Stomach smooth muscle (tissue), 2 donors: Measurements from ENCODE around the gene MARCHF9.

Experiments
- H3K27ac ChIP-seq: one replicate; pipeline ENCODE4 v1.7.0; 2013; ENCODE audit warnings: mild to moderate bottlenecking, low read length, inconsistent platforms
- H3K27me3 ChIP-seq, 2 donors: one replicate each; pipeline ENCODE4 v1.7.0; 2013; ENCODE audit warnings: low read length in 2 of 2; ENCODE audit not compliant: insufficient read depth in 2 of 2, control insufficient read depth in 1 of 2
- H3K36me3 ChIP-seq, 2 donors: one replicate each; pipeline ENCODE4 v1.7.0; 2013; ENCODE audit warnings: low read length in 2 of 2; ENCODE audit not compliant: control insufficient read depth in 2 of 2, insufficient read depth in 2 of 2
- H3K4me1 ChIP-seq: one replicate; pipeline ENCODE4 v1.7.0; 2013; ENCODE audit warnings: low read length; ENCODE audit not compliant: control insufficient read depth, insufficient read depth
- H3K4me3 ChIP-seq, 2 donors: one replicate each; pipeline ENCODE4 v1.7.0; 2013; ENCODE audit warnings: low read length in 2 of 2
- H3K9ac ChIP-seq, 2 donors: one replicate each; pipeline ENCODE4 v1.7.0; 2013; ENCODE audit warnings: low read length in 2 of 2, mild to moderate bottlenecking in 1 of 2
- H3K9me3 ChIP-seq, 2 donors: one replicate each; pipeline ENCODE4 v1.7.0; 2013; ENCODE audit warnings: low read length in 2 of 2; ENCODE audit not compliant: control insufficient read depth in 2 of 2
- donor health status: healthy.
- donor health status: Pancreatic carcinoma.

MARCHF9 gene

DNA sequence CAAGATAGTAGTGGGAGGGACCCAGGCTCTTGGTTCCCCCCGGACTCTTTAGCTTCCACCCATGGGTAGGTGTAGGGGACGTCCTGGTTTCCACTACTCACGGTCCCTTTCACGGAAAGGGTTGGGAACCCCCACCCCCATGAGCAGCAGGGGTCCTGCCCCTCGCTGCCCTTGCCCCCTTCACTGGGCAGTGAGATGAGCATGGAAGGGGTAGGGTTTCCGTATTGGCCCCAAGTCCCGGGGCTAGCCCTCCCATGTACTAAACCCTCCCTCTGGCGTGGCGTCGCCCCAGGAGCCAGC, 29.1 kb upstream of the MARCHF9 start:
- peak overlapping the region; percentile 73 to 76 for H3K4me3 ChIP-seq

DNA sequence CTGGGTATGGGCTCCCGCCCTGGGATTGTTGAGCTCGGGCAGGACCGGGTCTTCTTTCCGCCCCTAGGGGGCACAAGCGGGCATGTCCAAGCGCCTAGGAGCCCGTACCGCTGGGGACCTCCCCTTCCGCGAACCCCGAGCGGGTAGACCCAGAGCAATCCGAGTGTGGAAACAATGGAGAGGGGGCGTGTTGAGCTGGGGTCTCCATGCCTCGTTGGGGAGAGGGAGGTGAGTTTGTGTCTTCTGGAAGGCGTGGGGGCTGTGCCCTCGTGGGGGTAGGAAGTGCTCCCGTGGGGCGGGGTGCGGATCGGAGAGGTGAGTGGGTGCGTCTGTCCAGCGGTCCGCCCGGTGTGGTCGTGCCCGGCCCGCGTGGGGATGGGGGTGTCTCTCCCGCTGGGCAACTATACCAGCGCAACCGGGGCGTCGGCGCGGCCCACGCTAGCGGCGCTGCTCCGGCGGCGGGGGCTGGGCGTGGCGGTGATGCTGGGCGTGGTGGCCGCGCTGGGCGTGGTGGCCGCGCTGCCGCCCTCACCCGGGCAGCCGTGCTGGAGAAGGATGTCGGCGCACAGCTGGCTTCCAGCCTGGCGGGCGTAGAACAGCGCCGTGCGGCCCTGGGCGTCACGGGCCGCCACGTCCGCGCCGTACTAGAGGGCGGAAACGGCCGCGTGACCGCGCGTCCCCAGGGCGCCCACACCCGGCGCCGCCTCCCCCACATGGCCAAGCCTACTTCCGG, 28.6 kb upstream of the MARCHF9 start:
- H3K9ac ChIP-seq: peak overlapping the region in 1 of 2 donors; percentile 26
- H3K36me3 ChIP-seq: peaks cover 0 to 3% of the 10 kb centered on the region in 2 donors
- peaks cover 23 to 33% of the 10 kb centered on the region in 2 donors for H3K27me3 ChIP-seq
- H3K9me3 ChIP-seq: no peaks in the 10 kb centered on the region
- peaks cover 18% of the 10 kb centered on the region for H3K4me1 ChIP-seq
- peak overlapping the region; percentile 73 to 76 for H3K4me3 ChIP-seq
- no peak overlapping the region for H3K27ac ChIP-seq

More for the DNA sequence above, 29.1 kb upstream of the MARCHF9 start:
- Histone ChIP-seq H3K9me3 (no peaks in the 10 kb centered on the region), H3K27me3 (peaks cover 21 to 33% of the 10 kb centered on the region in 2 donors), H3K4me1 (peaks cover 18% of the 10 kb centered on the region), H3K27ac (no peak overlapping the region), H3K36me3 (peaks cover 0 to 8% of the 10 kb centered on the region in 2 donors), H3K9ac (no peak overlapping the region)

DNA sequence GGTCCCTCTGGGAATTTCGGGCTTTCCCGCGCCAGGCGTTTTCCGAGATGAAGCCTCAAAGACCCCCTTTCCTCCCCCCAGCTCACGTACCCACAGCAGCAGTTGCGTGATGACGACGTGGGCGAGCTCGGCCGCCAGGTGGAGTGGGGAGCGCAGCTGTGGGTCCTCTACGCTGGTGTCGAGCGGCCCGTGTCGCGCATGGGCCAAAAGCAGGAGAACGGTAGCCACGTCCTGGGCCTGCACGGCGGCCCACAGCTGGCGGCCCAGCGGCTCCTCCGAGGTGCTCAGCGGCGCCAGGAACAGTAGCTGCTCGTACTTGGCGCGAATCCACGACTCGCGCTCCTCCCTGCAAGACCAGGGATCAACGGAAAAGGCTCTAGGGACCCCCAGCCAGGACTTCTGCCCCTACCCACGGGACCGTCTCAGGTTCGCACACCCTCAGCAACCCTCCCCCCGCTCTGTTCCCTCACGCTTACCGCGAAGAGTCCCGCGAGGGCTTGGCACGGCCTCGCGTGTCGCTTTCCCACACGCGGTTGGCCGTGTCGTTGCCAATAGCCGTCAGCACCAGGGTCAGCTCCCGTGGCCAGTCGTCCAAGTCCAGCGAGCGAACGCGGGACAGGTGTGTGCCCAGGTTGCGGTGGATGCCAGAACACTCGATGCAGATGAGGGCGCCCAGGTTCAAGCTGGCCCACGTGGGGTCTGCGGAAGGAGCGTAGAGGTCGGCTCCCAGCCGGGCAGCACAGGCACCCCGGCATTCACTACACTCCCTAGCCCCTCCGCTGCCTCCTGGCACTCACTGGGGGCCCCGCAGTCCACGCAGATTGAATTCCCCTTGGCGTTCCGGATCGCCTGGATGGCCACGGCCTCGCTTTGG, 27.8 kb upstream of the MARCHF9 start:
- Histone ChIP-seq H3K27ac (no peak overlapping the region), H3K27me3 (peaks cover 29 to 35% of the 10 kb centered on the region in 2 donors), H3K9me3 (no peaks in the 10 kb centered on the region), H3K4me3 (peak overlapping the region; percentile 73 to 76), H3K9ac (no peak overlapping the region), H3K36me3 (no peaks in the 10 kb centered on the region), H3K4me1 (peaks cover 18% of the 10 kb centered on the region)

DNA sequence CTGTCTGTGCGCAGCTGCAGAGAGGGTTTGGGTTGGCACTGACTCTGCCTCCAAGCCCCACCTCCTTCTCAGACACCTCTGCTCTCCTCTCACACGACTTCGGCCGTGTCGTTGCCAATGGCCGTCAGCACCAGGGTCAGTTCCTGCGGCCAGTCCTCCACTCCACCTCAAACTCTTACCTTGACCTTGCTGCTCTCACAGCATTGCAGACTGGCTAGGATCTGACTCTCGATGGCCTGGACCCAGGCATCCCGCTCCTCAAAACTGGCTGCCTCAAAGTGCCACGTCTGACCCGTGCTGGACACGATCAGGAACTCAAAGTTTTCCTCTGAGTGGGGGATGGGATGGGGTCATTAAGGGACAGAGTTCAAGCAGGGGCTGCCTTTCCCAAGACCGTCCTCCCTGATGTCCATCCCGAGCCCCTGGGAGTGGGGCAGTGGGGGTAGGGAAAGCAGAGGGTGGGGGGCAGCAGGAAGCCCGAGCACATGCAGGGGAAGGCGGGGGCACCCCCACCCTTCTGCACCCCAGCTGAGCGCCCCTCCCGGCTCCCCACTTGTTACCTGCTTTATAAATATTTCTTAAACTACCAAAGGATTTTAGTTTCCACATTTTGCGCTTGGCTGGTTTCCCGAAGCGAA, 27.0 kb upstream of the MARCHF9 start:
- peaks cover 35 to 39% of the 10 kb centered on the region in 2 donors for H3K27me3 ChIP-seq
- H3K4me1 ChIP-seq: peaks cover 18% of the 10 kb centered on the region
- H3K9me3 ChIP-seq: no peaks in the 10 kb centered on the region
- H3K4me3 ChIP-seq: no peak overlapping the region
- no peak overlapping the region for H3K9ac ChIP-seq
- no peak overlapping the region for H3K27ac ChIP-seq
- no peaks in the 10 kb centered on the region for H3K36me3 ChIP-seq

DNA sequence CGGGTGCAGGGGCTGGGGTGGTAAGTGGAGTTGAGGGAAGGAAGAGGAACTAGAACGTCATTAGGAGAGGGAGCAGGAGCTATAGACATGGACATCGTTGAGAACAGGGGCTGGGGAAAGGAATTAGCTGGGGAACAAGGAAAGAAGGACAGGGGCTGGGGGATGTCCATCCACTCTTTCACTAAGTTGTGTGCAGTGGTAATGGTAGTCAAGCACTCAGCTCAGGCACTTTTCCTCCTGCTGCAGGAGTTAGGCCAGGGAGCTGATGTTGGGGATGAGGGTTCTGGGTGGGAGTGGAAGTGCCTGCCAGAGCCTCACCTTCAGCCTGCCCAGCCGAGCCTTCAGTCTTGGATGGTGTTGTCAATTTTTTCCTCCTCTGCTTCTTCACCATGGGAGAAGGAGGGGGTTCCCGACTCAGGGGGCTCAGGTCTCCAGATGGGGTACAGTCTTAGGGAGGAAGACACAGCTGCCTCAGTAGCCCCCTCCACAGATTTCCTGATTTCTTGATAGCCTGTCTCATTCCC, 25.5 kb upstream of the MARCHF9 start:
- Histone ChIP-seq H3K9ac (no peak overlapping the region), H3K4me1 (peaks cover 18% of the 10 kb centered on the region), H3K27ac (no peak overlapping the region), H3K9me3 (no peaks in the 10 kb centered on the region), H3K4me3 (no peak overlapping the region), H3K27me3 (peaks cover 41 to 49% of the 10 kb centered on the region in 2 donors), H3K36me3 (no peaks in the 10 kb centered on the region)

DNA sequence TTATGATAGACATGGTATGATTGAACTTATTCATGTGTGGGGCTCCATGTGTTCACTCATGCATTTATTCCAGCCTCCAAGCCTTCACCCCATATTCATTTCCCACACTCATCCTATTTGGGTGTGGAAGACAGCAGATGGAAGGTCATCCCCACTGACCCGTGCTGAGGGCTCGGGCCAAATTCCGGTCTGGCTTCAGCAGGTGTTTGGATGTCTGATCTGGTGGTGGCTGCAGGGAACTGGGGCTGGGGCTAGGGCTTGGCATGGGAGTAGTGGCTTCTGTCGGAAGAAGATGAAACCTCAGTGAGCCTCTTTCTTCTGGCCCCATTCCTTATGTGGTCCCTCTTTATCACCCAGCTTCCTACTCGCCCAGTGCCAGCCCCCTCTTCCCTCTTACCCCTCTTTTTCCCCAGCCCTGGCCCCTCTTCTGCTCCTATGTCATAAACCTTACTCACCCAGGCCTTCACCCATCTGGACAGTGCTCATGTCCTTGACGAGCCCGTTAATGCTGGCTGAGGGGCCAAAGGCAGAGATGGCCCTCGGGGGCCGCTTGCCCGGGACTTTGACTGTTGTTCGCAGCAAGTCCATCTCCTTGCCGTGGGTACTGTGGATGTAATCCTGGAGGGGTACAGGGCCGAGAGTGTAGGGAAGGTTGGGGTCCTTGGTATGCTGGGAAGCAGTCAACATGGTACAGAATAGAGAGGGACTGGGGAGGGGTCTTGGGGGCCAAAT, 24.4 kb upstream of the MARCHF9 start:
- Histone ChIP-seq H3K27me3 (peaks cover 47 to 56% of the 10 kb centered on the region in 2 donors), H3K27ac (no peak overlapping the region), H3K4me1 (peaks cover 19% of the 10 kb centered on the region), H3K9ac (no peak overlapping the region), H3K36me3 (no peaks in the 10 kb centered on the region), H3K4me3 (no peak overlapping the region), H3K9me3 (no peaks in the 10 kb centered on the region)

DNA sequence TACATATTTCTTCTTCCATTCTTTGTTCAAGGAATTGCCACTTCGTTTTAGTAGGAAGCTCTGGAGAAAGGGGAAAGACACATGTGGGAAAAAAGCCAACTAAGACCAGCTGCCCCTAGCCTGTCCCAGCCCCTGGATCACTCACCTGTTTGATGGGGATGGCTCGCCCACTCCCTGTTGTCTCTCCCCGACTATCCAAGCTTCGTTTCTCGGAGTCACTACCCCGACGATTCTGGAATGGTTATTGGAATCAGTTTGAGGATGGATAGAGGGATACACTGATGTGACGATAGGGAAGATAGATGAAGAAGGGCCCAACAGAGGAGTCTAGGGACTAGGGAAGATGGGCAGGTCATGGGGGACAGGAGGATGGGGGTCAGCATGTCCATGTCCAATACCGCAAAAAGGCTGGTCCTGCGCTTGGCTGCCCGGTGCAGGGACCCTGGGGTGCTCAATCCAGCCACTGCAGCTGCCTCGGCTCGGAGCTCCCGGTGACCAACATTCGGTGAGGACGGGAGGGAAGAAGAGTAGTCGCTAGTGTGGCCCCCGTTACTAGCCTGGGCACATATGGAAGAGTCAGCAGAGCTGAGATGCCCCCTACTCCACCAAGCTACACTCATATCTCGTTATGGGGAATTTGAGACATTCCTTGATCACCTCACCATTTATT, 23.4 kb upstream of the MARCHF9 start:
- no peak overlapping the region for H3K9ac ChIP-seq
- no peaks in the 10 kb centered on the region for H3K9me3 ChIP-seq
- H3K27me3 ChIP-seq: peaks cover 48 to 59% of the 10 kb centered on the region in 2 donors
- no peak overlapping the region for H3K4me3 ChIP-seq
- no peak overlapping the region for H3K27ac ChIP-seq
- H3K36me3 ChIP-seq: no peaks in the 10 kb centered on the region
- peaks cover 22% of the 10 kb centered on the region for H3K4me1 ChIP-seq

DNA sequence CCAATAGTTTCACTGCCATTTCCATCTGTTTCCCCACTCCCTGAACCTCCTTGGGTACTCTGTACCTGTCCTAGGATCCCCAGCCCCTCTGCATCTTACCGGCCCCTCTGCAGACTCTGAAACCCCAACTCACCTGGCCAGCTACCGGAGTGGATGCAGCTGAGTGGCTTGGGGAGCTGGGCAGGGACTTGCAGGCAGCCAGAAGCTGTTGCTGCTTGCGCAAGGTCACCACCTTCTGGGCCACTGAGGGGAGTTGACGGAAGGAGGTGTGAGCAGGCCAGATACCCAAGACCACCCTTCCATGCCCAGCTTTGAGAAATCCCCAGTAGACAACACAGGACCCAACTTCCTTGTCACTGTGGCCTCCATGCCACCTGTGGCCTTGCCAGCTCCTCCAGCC, 22.6 kb upstream of the MARCHF9 start:
- H3K9me3 ChIP-seq: no peaks in the 10 kb centered on the region
- peaks cover 48 to 61% of the 10 kb centered on the region in 2 donors for H3K27me3 ChIP-seq
- H3K4me3 ChIP-seq: no peak overlapping the region
- peaks cover 22% of the 10 kb centered on the region for H3K4me1 ChIP-seq
- H3K36me3 ChIP-seq: no peaks in the 10 kb centered on the region
- H3K27ac ChIP-seq: no peak overlapping the region
- no peak overlapping the region for H3K9ac ChIP-seq

DNA sequence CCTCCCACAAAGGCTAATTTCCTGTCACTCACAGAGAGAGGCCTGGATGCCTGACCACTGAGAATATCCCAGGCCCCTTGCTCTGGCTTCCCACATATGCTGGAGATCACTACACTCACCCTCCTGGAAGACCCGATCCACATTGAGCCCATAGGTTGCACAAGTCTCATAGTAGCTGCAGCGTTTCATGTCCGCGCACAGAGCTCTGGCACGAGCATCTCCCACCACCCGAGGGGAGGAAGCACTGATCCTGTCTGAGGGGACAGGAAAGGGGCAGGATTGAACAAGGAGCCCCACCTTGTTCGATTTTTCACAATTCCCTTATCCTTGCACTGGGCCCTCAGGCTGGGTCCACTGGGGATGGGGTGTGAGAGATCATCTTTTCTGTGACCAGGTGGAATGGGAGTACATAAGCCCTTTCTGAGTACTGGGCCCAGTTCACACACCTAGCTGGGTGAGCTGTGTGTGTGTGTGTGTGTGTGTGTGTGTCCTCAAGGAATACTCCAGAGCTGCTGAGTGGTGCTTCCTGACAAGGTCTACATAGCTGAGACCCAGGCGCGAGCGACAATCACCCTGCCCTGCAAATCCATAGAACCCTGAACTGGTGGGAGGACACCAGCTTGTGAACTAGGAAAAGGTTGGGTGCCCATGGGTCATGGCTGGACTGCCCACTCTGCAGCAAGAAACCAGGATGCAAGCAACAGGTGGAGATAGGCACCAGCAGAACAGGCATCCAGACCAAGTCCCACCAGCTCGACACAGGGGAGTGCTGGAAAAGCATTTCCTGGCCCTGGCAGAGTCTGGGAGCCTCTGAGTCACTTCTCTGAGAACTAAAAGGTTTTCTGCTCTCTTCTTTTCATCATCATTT, 21.9 kb upstream of the MARCHF9 start:
- no peaks in the 10 kb centered on the region for H3K9me3 ChIP-seq
- no peak overlapping the region for H3K9ac ChIP-seq
- no peak overlapping the region for H3K27ac ChIP-seq
- H3K36me3 ChIP-seq: no peaks in the 10 kb centered on the region
- H3K4me3 ChIP-seq: no peak overlapping the region
- peaks cover 48 to 56% of the 10 kb centered on the region in 2 donors for H3K27me3 ChIP-seq
- peaks cover 26% of the 10 kb centered on the region for H3K4me1 ChIP-seq
